GM23338 (cell line): ENCODE data around the gene C11orf98. TPM values are rescaled to one million over a fixed set of nuclear protein-coding genes. Genes with fewer than 3 reads are reported as not detected.
A peak's percentile ranks its signal among the peaks of the same experiment; 100 is the strongest.

Experiments
- ATAC-seq: fragments of 200-7000 bp; cut with Tn5 transposase; 3 replicates; pipeline ENCODE4 v1.9.1; 2020
- DNase-seq: peaks from one replicate; pipeline ENCODE4 v3.0.0-alpha.2; 2015; ENCODE audit warnings: low spot score
- H2AFZ ChIP-seq: fragments of 200-600 bp; sonication (generic); 2 replicates; pipeline ENCODE4 v1.8.0; 2016; ENCODE audit warnings: antibody characterized with exemption, mild to moderate bottlenecking, moderate library complexity
- H3F3A ChIP-seq: fragments of 200-600 bp; sonication (generic); replicated peaks from 2 replicates; pipeline ENCODE4 v1.8.0; 2017; ENCODE audit warnings: antibody characterized with exemption, mixed run types, low read depth
- H3K27ac ChIP-seq: fragments of 200-600 bp; sonication (generic); 2 replicates; pipeline ENCODE4 v1.6.1; 2016; ENCODE audit warnings: low read depth
- H3K27me3 ChIP-seq: fragments of 200-600 bp; sonication (generic); 2 replicates; pipeline ENCODE4 v1.8.0; 2016; ENCODE audit warnings: mild to moderate bottlenecking, mixed run types, moderate library complexity; ENCODE audit not compliant: insufficient read depth
- H3K36me3 ChIP-seq: fragments of 200-600 bp; sonication (generic); 2 replicates; pipeline ENCODE4 v1.8.0; 2016; ENCODE audit warnings: mild to moderate bottlenecking; ENCODE audit not compliant: insufficient read depth
- H3K4me1 ChIP-seq: fragments of 200-600 bp; sonication (generic); 2 replicates; pipeline ENCODE4 v1.8.0; 2016; ENCODE audit warnings: mild to moderate bottlenecking, moderate library complexity; ENCODE audit not compliant: insufficient read depth
- H3K4me2 ChIP-seq: fragments of 200-600 bp; sonication (generic); 2 replicates; pipeline ENCODE4 v1.7.1; 2017; ENCODE audit warnings: mixed run types
- H3K4me3 ChIP-seq: fragments of 200-600 bp; sonication (generic); 2 replicates; pipeline ENCODE4 v1.6.1; 2016; ENCODE audit warnings: mixed run types
- H3K79me2 ChIP-seq: fragments of 200-600 bp; sonication (generic); replicated peaks from 2 replicates; pipeline ENCODE4 v1.8.0; 2017; ENCODE audit warnings: mild to moderate bottlenecking; ENCODE audit not compliant: insufficient read depth
- H3K9me2 ChIP-seq: fragments of 200-600 bp; sonication (generic); 2 replicates; pipeline ENCODE4 v1.8.0; 2017; ENCODE audit not compliant: insufficient read depth
- H4K20me1 ChIP-seq: fragments of 200-600 bp; sonication (generic); replicated peaks from 2 replicates; pipeline ENCODE4 v1.8.0; 2017; ENCODE audit warnings: mild to moderate bottlenecking; ENCODE audit not compliant: insufficient read depth
- H3K27ac Mint-ChIP-seq: 2 replicates; pipeline ENCODE4 v1.8.0; 2020; ENCODE audit warnings: inconsistent platforms, mild to moderate bottlenecking, moderate library complexity, mixed read lengths
- H3K27me3 Mint-ChIP-seq: 3 replicates; pipeline ENCODE4 v1.8.0; 2022; ENCODE audit warnings: low read depth, mild to moderate bottlenecking, moderate library complexity, mixed read lengths, inconsistent platforms; ENCODE audit not compliant: insufficient read depth, poor library complexity
- H3K36me3 Mint-ChIP-seq: 3 replicates; pipeline ENCODE4 v1.8.0; 2021; ENCODE audit warnings: low read depth, mild to moderate bottlenecking, inconsistent platforms, moderate library complexity, mixed read lengths
- H3K4me1 Mint-ChIP-seq: 3 replicates; pipeline ENCODE4 v1.8.0; 2020; ENCODE audit warnings: mild to moderate bottlenecking, inconsistent platforms, mixed read lengths
- H3K4me3 Mint-ChIP-seq: 3 replicates; pipeline ENCODE4 v1.8.0; 2021; ENCODE audit warnings: moderate library complexity, mild to moderate bottlenecking, inconsistent platforms, mixed read lengths
- H3K9me3 Mint-ChIP-seq: 3 replicates; pipeline ENCODE4 v1.8.0; 2020; ENCODE audit warnings: moderate library complexity, mild to moderate bottlenecking, inconsistent platforms, mixed read lengths
- CREB1 ChIP-seq: fragments of 250-450 bp; sonication (Bioruptor Pico); IDR thresholded peaks from 2 replicates; pipeline ENCODE4 v1.5.0; 2020; ENCODE audit warnings: low read depth, mild to moderate bottlenecking, moderate library complexity
- ETS1 ChIP-seq: IDR thresholded peaks from 2 replicates; pipeline ENCODE4 v1.6.1; 2016; ENCODE audit warnings: antibody characterized with exemption
- EZH2 ChIP-seq: fragments of 200-600 bp; sonication (generic); IDR thresholded peaks from one replicate; pipeline ENCODE4 v1.8.0; 2017; ENCODE audit warnings: antibody characterized with exemption, mild to moderate bottlenecking, low read depth; ENCODE audit not compliant: unreplicated experiment
- EZH2phosphoT487 ChIP-seq: fragments of 200-600 bp; sonication (generic); IDR thresholded peaks from one replicate; pipeline ENCODE4 v1.8.1; 2018; ENCODE audit warnings: antibody characterized with exemption; ENCODE audit not compliant: unreplicated experiment
- JUNB ChIP-seq: IDR thresholded peaks from one replicate; pipeline ENCODE4 v1.6.1; 2016; ENCODE audit warnings: antibody characterized with exemption; ENCODE audit not compliant: unreplicated experiment
- NANOG ChIP-seq: IDR thresholded peaks from 2 replicates; pipeline ENCODE4 v1.6.1; 2016; ENCODE audit warnings: antibody characterized with exemption, borderline replicate concordance
- POLR2AphosphoS5 ChIP-seq: IDR thresholded peaks from 2 replicates; pipeline ENCODE4 v1.6.1; 2016; ENCODE audit warnings: antibody characterized with exemption, low read depth
- REST ChIP-seq: IDR thresholded peaks from one replicate; pipeline ENCODE4 v1.6.1; 2018; ENCODE audit warnings: antibody characterized with exemption; ENCODE audit not compliant: unreplicated experiment
- STAT1 ChIP-seq: IDR thresholded peaks from one replicate; pipeline ENCODE4 v1.6.1; 2016; ENCODE audit warnings: antibody characterized with exemption; ENCODE audit not compliant: unreplicated experiment
- ZNF114 ChIP-seq: fragments of 250-450 bp; sonication (Bioruptor Pico); IDR thresholded peaks from 2 replicates; pipeline ENCODE4 v1.5.0; 2020; ENCODE audit warnings: mild to moderate bottlenecking, moderate library complexity
- ZNF331 ChIP-seq: fragments of 250-450 bp; sonication (Bioruptor Pico); IDR thresholded peaks from 2 replicates; pipeline ENCODE4 v1.5.0; 2020; ENCODE audit warnings: low read depth, mild to moderate bottlenecking, moderate library complexity
- polyA plus RNA-seq: library from polyadenylated mRNA; unstranded; fragments of >200 nt; fragmentation: Nextera tagmentation; extraction: Ambion mirVana; gene quantifications from 2 replicates; pipeline ENCODE4 v1.2.1, GENCODE V29; 2016
- total RNA-seq: library from RNA; depleted of rRNA; stranded (reverse); fragments of >200 nt; shearing (Covaris generic); gene quantifications from 2 replicates; pipeline ENCODE4 v1.2.3, GENCODE V29; 2014
- TF ChIP-seq, protein P1 (sequence below), 2 experiments: fragments of 200-600 bp in 1 of 2; sonication (generic) in 1 of 2; conservative IDR thresholded peaks; 2 replicates each; pipeline versions ENCODE4 v1.5.1 to v1.6.1; 2016 to 2017; ENCODE audit warnings: antibody characterized with exemption in 2 of 2, low read depth in 2 of 2, mild to moderate bottlenecking in 2 of 2, moderate library complexity in 1 of 2

Gene C11orf98
- total and polyA plus RNA-seq, 2 experiments from 2014 or later, result 132 to 479 TPM

GRCh38 chr11:62621567-62622470 lies 43.2 kb downstream of the C11orf98 start, which contains the start of gene B3GAT3:
TSS of gene B3GAT3 (minus strand) at chr11:62621986. CDS start at chr11:62621947, 39 bp downstream.
- Mint-ChIP-seq H3K9me3 (no peaks in the 10 kb centered on the region), H3K27ac (peak within 1 kb of the TSS; percentile 96), H3K27me3 (peaks cover 9% of the 10 kb centered on the region), H3K4me3 (peak within 1 kb of the TSS; percentile 94), H3K4me1 (peaks cover 16% of the 10 kb centered on the region), H3K36me3 (peaks cover 31% of the 10 kb centered on the region)
- DNase-seq, result peak; percentile 98
- Histone ChIP-seq H3F3A (peaks cover 39% of the 10 kb centered on the region), H3K4me2 (peak within 1 kb of the TSS; percentile 90), H3K36me3 (peaks cover 17% of the 10 kb centered on the region), H3K27me3 (no peaks in the 10 kb centered on the region), H3K27ac (peak within 1 kb of the TSS; percentile 88), H3K79me2 (peaks cover 8% of the 10 kb centered on the region; the same call in 1 of the 2 replicates), H3K4me1 (peaks cover 12% of the 10 kb centered on the region), H4K20me1 (no peaks in the 10 kb centered on the region), H2AFZ (peak within 1 kb of the TSS; percentile 38), H3K9me2 (no peaks in the 10 kb centered on the region), H3K4me3 (peak within 1 kb of the TSS; percentile 87)
- ATAC-seq, result peak; percentile 94
- TF ChIP-seq ZNF114 (CRISPR knock-in tag), result no peak
- TF ChIP-seq JUNB, result no peak
- no peak for TF ChIP-seq STAT1
- TF ChIP-seq POLR2AphosphoS5, result peak; percentile 95
- TF ChIP-seq EZH2, result no peak
- no peak for TF ChIP-seq EZH2phosphoT487
- peak; percentile 99 for TF ChIP-seq CREB1 (CRISPR knock-in tag)
- no peak for TF ChIP-seq REST
- peak; percentile 91 for TF ChIP-seq ETS1
- TF ChIP-seq ZNF331 (CRISPR knock-in tag), result no peak
- no peak for TF ChIP-seq NANOG
- TF ChIP-seq, protein P1, sequence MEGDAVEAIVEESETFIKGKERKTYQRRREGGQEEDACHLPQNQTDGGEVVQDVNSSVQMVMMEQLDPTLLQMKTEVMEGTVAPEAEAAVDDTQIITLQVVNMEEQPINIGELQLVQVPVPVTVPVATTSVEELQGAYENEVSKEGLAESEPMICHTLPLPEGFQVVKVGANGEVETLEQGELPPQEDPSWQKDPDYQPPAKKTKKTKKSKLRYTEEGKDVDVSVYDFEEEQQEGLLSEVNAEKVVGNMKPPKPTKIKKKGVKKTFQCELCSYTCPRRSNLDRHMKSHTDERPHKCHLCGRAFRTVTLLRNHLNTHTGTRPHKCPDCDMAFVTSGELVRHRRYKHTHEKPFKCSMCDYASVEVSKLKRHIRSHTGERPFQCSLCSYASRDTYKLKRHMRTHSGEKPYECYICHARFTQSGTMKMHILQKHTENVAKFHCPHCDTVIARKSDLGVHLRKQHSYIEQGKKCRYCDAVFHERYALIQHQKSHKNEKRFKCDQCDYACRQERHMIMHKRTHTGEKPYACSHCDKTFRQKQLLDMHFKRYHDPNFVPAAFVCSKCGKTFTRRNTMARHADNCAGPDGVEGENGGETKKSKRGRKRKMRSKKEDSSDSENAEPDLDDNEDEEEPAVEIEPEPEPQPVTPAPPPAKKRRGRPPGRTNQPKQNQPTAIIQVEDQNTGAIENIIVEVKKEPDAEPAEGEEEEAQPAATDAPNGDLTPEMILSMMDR (conservative IDR thresholded peaks at IDR 0.05; ENCODE audit: low read depth in 2 of 2), result 0 out of 4 replicates have a peak, but pooled peaks of 1 of the 2 experiments have one; percentile 9
